Measurements from ENCODE around the gene SKIDA1. TPM values are rescaled to one million over a fixed set of nuclear protein-coding genes. Genes with fewer than 3 reads are reported as not detected.

SKIDA1 gene
- total and polyA plus RNA-seq, 4 donors: 0.10 to 1.6 (median 0.80) TPM

DNA sequence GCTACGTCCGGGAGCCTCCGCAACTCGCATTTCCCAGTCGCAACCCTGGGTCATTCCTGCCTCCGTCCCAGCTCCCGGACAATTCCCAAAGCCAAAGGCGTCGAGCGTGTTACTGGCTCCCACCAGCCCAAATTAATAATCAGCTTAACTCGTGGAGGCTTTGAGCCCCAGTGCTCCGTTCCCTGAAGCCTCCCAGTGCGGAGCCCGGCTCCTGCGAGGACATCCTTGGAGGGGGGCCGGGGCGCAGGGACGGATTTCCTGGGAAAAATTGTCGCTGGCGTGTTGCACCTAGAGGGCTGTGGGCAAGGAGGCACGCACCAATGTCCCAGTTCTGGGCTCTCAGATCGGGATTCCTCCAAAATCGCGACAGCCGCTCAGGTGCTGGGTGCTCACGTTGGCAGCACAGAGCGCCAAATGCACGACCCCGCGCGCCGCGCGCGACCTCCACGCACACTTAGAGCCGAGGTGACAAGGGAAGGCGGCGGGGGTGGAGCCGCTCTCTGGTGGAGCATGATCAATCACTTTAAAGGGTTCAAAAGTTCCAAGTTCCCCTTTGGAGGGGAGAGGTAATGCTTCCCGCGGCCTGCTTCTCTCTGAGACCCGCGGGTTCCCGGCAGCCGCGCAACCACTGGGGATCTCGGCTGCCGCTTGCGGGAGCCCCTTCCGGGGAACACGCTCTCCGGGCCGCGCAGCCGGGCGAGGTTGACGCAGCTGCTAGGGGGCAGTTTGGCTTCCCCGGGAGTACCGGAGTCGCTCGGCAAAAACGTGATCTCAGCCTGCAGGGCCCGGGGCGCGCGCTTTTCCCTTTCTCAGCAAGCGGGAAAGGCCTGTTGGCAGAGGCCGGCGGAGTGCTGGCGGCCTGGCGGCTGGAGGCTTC is 25.5 kb downstream of the SKIDA1 start:
- no peaks in the 10 kb centered on the region for H3K27me3 ChIP-seq (ENCODE audit: control insufficient read depth in 3 of 3, insufficient read depth in 3 of 3, low read length in 2 of 3)
- H3K9me3 ChIP-seq (ENCODE audit: control insufficient read depth in 4 of 4, insufficient read depth in 3 of 4, low read length in 3 of 4): no peaks in the 10 kb centered on the region
- WGBS, 2 donors: 32 to 52% methylated on average over 69 to 72 of the region's 72 CpGs
- H3K4me3 ChIP-seq: no peak overlapping the region
- H3K27ac ChIP-seq (ENCODE audit: low read depth in 1 of 2, low read length in 1 of 2): peak overlapping the region in 1 of 2 donors; percentile 6
- no peaks in the 10 kb centered on the region for H3K36me3 ChIP-seq (ENCODE audit: control insufficient read depth in 4 of 4, insufficient read depth in 4 of 4, low read length in 4 of 4)
- H3K9ac ChIP-seq (ENCODE audit: insufficient read depth in 1 of 2, low read length in 2 of 2): no peak overlapping the region
- ATAC-seq (ENCODE audit: insufficient read depth, low FRiP score) (no peak), DNase-seq (peak; percentile 69 to 79 (median 74))
- TF ChIP-seq CTCF (IDR thresholded peaks at IDR 0.05; ENCODE audit: control extremely low read depth, extremely low read depth): no peak
- H3K4me1 ChIP-seq (ENCODE audit: control insufficient read depth in 5 of 5, insufficient read depth in 5 of 5, low read length in 5 of 5): peaks cover 0 to 20% (median 4%) of the 10 kb centered on the region in 5 donors

DNA sequence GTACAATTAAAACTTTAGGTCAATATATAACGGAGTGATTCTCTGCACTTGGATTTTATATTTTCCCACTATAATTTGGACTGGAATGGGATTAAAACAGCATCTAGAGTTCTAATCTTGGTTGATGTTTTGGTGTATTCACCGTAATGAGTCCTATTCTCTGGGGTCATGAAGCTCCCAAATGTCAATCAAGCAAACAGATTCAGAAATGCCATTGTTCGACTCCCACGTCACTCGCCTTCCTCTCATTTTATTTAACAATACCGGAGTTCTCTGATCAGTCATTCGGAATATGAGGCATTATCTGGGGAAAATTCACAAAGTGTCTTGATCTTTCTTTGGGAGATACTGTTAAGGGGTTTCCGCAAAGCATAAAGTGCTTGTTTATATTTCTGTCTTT is 26.5 kb downstream of the SKIDA1 start:
- DNase-seq: no peak
- WGBS, 2 donors: 94 to 95% methylated on average over 8 of the region's 8 CpGs
- no peak for TF ChIP-seq CTCF (IDR thresholded peaks at IDR 0.05; ENCODE audit: control extremely low read depth, extremely low read depth)
- H3K4me1 ChIP-seq (ENCODE audit: control insufficient read depth in 5 of 5, insufficient read depth in 5 of 5, low read length in 5 of 5): peaks cover 0 to 24% (median 6%) of the 10 kb centered on the region in 5 donors
- no peak overlapping the region for H3K4me3 ChIP-seq
- H3K27me3 ChIP-seq (ENCODE audit: control insufficient read depth in 3 of 3, insufficient read depth in 3 of 3, low read length in 2 of 3): no peaks in the 10 kb centered on the region
- H3K9ac ChIP-seq (ENCODE audit: insufficient read depth in 1 of 2, low read length in 2 of 2): no peak overlapping the region
- H3K36me3 ChIP-seq (ENCODE audit: control insufficient read depth in 4 of 4, insufficient read depth in 4 of 4, low read length in 4 of 4): no peaks in the 10 kb centered on the region
- no peak overlapping the region for H3K27ac ChIP-seq (ENCODE audit: low read depth in 1 of 2, low read length in 1 of 2)
- H3K9me3 ChIP-seq (ENCODE audit: control insufficient read depth in 4 of 4, insufficient read depth in 3 of 4, low read length in 3 of 4): no peaks in the 10 kb centered on the region
- no peak for ATAC-seq (ENCODE audit: insufficient read depth, low FRiP score)

DNA sequence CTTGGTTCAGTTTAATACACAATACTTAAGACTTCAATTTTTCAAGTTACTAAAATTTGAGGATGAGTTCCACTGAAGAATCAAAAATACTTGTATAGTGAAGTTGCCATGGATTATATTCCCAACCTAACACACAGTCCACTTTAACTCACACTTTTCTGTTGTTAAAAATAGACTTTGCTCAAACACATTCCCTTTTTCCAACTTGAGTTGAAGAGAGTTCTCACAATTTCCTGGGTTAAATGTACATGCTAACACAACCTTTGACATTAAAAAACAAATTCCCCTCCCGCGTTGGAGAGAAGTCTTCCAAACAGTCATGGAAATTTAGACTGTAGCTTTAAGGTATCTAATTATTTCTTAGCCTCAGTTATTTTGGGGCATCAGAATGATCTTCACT is 27.1 kb downstream of the SKIDA1 start:
- peak in 2 of 3 donors; percentile 57 to 61 for DNase-seq
- H3K27ac ChIP-seq (ENCODE audit: low read depth in 1 of 2, low read length in 1 of 2): no peak overlapping the region
- H3K9me3 ChIP-seq (ENCODE audit: control insufficient read depth in 4 of 4, insufficient read depth in 3 of 4, low read length in 3 of 4): no peaks in the 10 kb centered on the region
- H3K36me3 ChIP-seq (ENCODE audit: control insufficient read depth in 4 of 4, insufficient read depth in 4 of 4, low read length in 4 of 4): no peaks in the 10 kb centered on the region
- no peak for TF ChIP-seq CTCF (IDR thresholded peaks at IDR 0.05; ENCODE audit: control extremely low read depth, extremely low read depth)
- H3K9ac ChIP-seq (ENCODE audit: insufficient read depth in 1 of 2, low read length in 2 of 2): no peak overlapping the region
- no peak overlapping the region for H3K4me3 ChIP-seq
- peaks cover 0 to 29% (median 6%) of the 10 kb centered on the region in 5 donors for H3K4me1 ChIP-seq (ENCODE audit: control insufficient read depth in 5 of 5, insufficient read depth in 5 of 5, low read length in 5 of 5)
- H3K27me3 ChIP-seq (ENCODE audit: control insufficient read depth in 3 of 3, insufficient read depth in 3 of 3, low read length in 2 of 3): no peaks in the 10 kb centered on the region
- no peak for ATAC-seq (ENCODE audit: insufficient read depth, low FRiP score)
- 89 to 94% methylated on average over 2 of the region's 2 CpGs for WGBS, 2 donors

All from lung (tissue), 12 donors.